Activated CD8-positive, alpha-beta memory T cell treated with anti-CD3 and anti-CD28 coated beads for 36 hours (primary cell): ENCODE data around the gene ELMOD1. TPM values are rescaled to one million over a fixed set of nuclear protein-coding genes. Genes with fewer than 3 reads are reported as not detected.

Source experiments
- CTCF ChIA-PET: fragments of 350-600 bp; sonication (Branson Sonifier 250); formaldehyde crosslinking; loops from one replicate; lab custom pipeline; 2021; ENCODE audit warnings: antibody characterized with exemption; lab: Charles Lee
- POLR2A ChIA-PET: fragments of 350-600 bp; sonication (Branson Sonifier 250); formaldehyde crosslinking; loops from one replicate; lab custom pipeline; 2021; ENCODE audit warnings: antibody characterized with exemption; lab: Charles Lee
- total RNA-seq, 2 experiments: library from RNA; stranded (reverse); gene quantifications; one replicate each; pipeline ENCODE4 v1.2.3, GENCODE V29; 2021

ELMOD1 gene
- total RNA-seq, 2 experiments from 2014 or later, result 0.13 TPM; not detected in 1

GRCh38 chr11:107675902-107676301 is 85.0 kb downstream of the ELMOD1 start:
- CTCF ChIA-PET, result interaction anchor here (1.1 kb wide), 1 partner anchor 13 kb away, joined by 3 read pairs; no protein-coding TSS in a partner anchor
- POLR2A ChIA-PET, result no interaction called here

DNA sequence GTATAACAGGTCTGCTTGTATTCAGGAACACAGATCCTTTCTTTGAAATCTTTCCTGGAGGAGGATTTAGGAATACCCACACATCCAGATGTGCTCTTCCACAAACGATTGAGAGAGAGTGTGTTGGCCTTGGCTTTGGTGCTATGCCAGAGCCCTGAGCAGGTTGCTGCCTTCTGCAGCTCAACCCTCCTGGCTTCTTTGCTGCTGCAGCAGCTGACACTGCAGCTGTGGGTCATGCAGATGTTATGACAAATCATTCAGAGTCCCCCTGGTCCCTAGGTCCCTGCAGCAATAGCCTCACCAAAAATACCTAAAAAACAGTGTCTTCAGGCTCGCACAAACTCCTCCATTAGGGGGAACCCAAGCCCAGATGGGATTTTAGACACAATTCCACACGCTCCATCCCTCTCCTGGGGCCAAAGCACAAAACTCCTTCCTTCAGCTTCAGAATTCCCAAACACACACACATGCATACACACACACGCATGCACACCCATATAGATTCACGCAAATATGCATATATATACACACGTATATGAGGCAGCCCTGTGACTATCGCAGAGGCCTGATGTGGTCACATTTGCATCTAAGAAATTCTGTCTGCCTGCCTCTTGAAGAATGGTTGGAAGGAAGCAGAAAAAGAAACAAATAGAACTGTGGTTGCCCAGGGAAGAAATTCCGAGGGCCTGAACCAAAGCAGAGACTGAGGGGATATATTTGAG is 85.5 kb downstream of the ELMOD1 start:
- POLR2A ChIA-PET, result no interaction called here
- CTCF ChIA-PET, result interaction anchor here (1.1 kb wide), 1 partner anchor 13 kb away, joined by 3 read pairs; no protein-coding TSS in a partner anchor

GRCh38 chr11:107677924-107678631 is 87.1 kb downstream of the ELMOD1 start:
- ChIA-PET CTCF (no interaction called here), POLR2A (no interaction called here)

GRCh38 chr11:107678632-107678971 is 87.7 kb downstream of the ELMOD1 start:
- ChIA-PET CTCF (no interaction called here), POLR2A (no interaction called here)

DNA sequence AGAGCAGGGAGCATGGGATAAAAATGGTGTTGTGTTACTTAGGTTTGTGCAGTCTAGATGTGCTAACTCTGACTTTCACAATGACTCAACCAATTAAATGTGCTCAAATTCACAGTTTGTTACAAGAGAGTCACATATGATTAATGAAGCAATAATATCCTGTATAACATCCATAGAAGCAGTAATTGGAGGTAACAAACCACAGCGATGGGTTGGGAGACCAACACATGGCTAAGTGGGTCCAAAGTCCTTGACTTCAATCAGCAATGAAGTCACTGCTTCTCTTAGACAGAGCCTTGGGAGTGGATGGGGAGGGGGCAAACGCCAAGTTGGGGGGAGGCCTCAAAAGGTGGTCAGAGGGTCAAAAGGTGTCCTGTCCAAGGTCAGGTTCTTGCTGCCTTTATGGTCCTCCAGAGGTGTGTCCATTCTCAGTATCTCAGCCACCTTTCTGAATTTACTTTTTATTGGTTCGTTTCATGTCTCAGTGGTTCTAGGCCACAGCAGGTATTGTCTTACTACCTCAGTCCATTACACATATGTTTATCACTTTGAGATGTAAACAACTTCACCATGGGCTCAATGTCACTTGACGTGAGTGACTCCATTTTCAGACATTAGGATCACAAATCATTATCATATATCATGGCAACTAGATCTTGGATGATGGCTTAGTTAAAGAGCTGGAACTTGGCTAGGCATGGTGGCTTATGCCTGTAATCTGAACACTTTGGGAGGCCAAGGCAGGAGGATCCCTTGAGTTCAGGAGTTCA is 88.5 kb downstream of the ELMOD1 start:
- ChIA-PET POLR2A (no interaction called here), CTCF (interaction anchor here (0.7 kb wide), 1 partner anchor 71 kb away, joined by 3 read pairs; no protein-coding TSS in a partner anchor)

GRCh38 chr11:107682171-107682570 is 91.2 kb downstream of the ELMOD1 start:
- POLR2A ChIA-PET, result no interaction called here
- CTCF ChIA-PET, result interaction anchor here (0.8 kb wide), 1 partner anchor 9 kb away, joined by 3 read pairs; no protein-coding TSS in a partner anchor

GRCh38 chr11:107682572-107682971 is 91.6 kb downstream of the ELMOD1 start:
- ChIA-PET CTCF (interaction anchor here (0.8 kb wide), 1 partner anchor 9 kb away, joined by 3 read pairs; no protein-coding TSS in a partner anchor), POLR2A (no interaction called here)

GRCh38 chr11:107683061-107683460 is 92.1 kb downstream of the ELMOD1 start:
- CTCF ChIA-PET, result interaction anchor here (1.1 kb wide), 1 partner anchor 173 kb away, joined by 3 read pairs; no protein-coding TSS in a partner anchor
- POLR2A ChIA-PET, result no interaction called here

- POLR2A ChIA-PET, result no interaction called here
- CTCF ChIA-PET, result interaction anchor here (1.1 kb wide), 1 partner anchor 173 kb away, joined by 3 read pairs; no protein-coding TSS in a partner anchor
Measured at GRCh38 chr11:107683807-107684206, 92.9 kb downstream of the ELMOD1 start.

- CTCF ChIA-PET, result interaction anchor here (1.1 to 1.4 kb wide), 2 partner anchors 112 to 139 kb away, joined by 3 to 4 read pairs; no protein-coding TSS in a partner anchor
- POLR2A ChIA-PET, result no interaction called here
Measured at GRCh38 chr11:107688322-107688918, 97.5 kb downstream of the ELMOD1 start.

DNA sequence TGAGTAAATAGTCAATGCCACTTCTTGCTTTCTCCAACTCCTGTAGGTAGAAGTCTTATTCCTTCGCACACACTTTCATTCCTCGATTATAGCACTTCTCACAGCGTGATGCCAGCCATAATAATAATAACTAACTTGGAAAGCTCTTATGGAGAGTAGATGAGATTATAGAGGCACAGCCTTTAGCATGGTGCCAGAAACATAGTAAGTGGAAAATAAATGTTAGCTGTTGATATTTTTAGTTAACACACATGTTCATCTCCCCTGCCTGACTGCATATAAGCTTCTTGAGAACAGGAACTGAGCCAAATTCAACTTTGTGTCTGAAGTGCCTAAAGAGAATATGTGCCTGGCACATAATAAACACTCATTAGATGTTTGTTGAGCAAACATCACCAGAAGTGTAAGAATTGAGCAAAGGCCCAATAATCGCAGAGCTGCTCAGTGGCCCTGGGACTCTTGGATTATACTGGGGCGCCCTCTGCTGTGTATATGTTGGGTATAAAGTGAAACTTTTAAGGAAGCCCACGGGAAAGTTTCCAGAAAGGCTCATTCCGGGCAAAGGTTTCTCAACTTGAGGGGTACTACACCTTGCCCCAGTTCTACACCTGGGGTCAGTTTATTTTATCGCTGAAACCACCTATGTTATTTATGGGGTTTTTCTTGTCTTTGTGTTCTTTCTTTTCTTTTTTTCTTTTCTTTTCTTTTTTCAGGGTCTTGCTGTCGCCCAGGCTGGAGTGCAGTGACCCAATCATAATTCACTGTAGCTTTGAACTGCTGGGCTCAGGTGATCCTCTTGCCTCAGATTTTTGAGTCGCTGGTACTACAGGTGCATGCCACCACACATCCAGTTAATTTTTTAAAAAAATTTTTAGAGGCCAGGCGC is 98.6 kb downstream of the ELMOD1 start:
- CTCF ChIA-PET, result interaction anchor here (0.7 to 1.4 kb wide), 9 partner anchors 14 to 142 kb away, joined by 3 to 8 read pairs (median 3); no protein-coding TSS in a partner anchor

DNA sequence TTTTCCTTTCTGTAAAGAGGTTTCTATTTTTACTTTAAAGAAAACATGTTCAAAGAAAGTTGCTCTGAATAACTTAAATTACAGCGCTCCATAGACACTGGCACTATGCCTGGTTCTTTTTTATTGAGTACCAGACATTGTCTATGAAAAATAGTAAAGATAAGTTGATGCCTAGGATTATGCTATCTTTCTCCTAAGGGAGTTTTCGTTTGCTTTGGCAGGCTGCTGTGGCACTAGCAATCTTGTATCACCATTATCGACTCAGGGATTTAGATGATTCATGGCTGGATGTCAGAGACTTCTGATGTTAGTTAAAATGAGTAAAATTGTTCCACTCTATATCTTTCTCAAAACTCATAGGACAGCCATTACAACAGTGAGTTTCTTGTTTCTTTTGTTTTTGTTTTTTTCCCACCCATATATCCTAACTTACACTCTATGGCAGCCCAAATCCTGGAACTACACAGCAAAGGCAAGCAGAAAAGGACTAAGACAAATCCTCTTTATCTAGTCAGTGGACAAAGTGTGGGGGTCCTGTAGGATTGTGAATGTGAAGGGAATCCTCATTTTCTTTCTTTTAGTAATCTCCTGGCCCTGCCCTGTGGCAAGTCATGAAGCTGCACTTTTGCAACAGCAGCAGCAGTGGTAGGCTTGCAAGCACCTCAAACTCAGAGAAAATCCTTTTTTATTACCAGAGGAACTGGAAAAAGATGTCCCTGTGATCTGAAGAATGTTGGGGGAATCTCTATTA is 100.2 kb downstream of the ELMOD1 start:
- CTCF ChIA-PET, result interaction anchor here (1.4 kb wide), 1 partner anchor 116 kb away, joined by 3 read pairs; no protein-coding TSS in a partner anchor
- POLR2A ChIA-PET, result no interaction called here

More for the DNA sequence above, 98.6 kb downstream of the ELMOD1 start:
- POLR2A ChIA-PET, result no interaction called here

GRCh38 chr11:107695446-107695845 is 104.5 kb downstream of the ELMOD1 start:
- CTCF ChIA-PET, result no interaction called here
- POLR2A ChIA-PET, result no interaction called here

- CTCF ChIA-PET, result no interaction called here
- POLR2A ChIA-PET, result no interaction called here
Measured at GRCh38 chr11:107696140-107696539, 105.2 kb downstream of the ELMOD1 start.

- POLR2A ChIA-PET, result no interaction called here
- CTCF ChIA-PET, result no interaction called here
Measured at GRCh38 chr11:107697291-107697690, 106.3 kb downstream of the ELMOD1 start.

GRCh38 chr11:107699371-107700285 is 108.7 kb downstream of the ELMOD1 start:
- POLR2A ChIA-PET, result no interaction called here
- CTCF ChIA-PET, result interaction anchor here (1.0 kb wide), 1 partner anchor 202 kb away, joined by 3 read pairs; no protein-coding TSS in a partner anchor
